Right renal pelvis (tissue), 4 donors: Measurements from ENCODE around the gene CLCN7. TPM values are rescaled to one million over a fixed set of nuclear protein-coding genes. Genes with fewer than 3 reads are reported as not detected.

Source experiments
- DNase-seq, 4 donors: peaks; one replicate each; pipeline ENCODE4 v3.0.0-alpha.2; 2013; ENCODE audit warnings: low read depth in 4 of 4, low spot score in 3 of 4, missing footprints in 1 of 4
- polyA plus RNA-seq, 4 donors: library from polyadenylated mRNA; unstranded; fragments of 120-200 nt; gene quantifications; one replicate each; pipeline ENCODE4 v1.2.1, GENCODE V29; 2013; ENCODE audit not compliant: insufficient read length in 4 of 4

The CLCN7 gene
- polyA plus RNA-seq, 4 donors, result 43.4 to 62.1 (median 48.6) TPM

GRCh38 chr16:1502092-1503004 lies 27.5 kb upstream of the CLCN7 start:
- DNase-seq, result no peak

GRCh38 chr16:1501630-1502029 lies 26.8 kb upstream of the CLCN7 start:
- no peak for DNase-seq

- DNase-seq, result no peak
Measured at GRCh38 chr16:1500465-1501150, 25.8 kb upstream of the CLCN7 start.

GRCh38 chr16:1499756-1500464 lies 25.1 kb upstream of the CLCN7 start:
- no peak for DNase-seq

GRCh38 chr16:1498899-1499676 lies 24.3 kb upstream of the CLCN7 start:
- no peak for DNase-seq

GRCh38 chr16:1497014-1497598 lies 22.3 kb upstream of the CLCN7 start:
- no peak for DNase-seq

GRCh38 chr16:1496464-1496863 lies 21.6 kb upstream of the CLCN7 start:
- no peak for DNase-seq

GRCh38 chr16:1495889-1496262 lies 21.0 kb upstream of the CLCN7 start:
- no peak for DNase-seq

GRCh38 chr16:1495211-1495888 lies 20.5 kb upstream of the CLCN7 start:
- no peak for DNase-seq

GRCh38 chr16:1494711-1495110 lies 19.9 kb upstream of the CLCN7 start:
- DNase-seq, result no peak

GRCh38 chr16:1494129-1494640 lies 19.4 kb upstream of the CLCN7 start:
- DNase-seq, result no peak

GRCh38 chr16:1493746-1494094 lies 18.9 kb upstream of the CLCN7 start:
- no peak for DNase-seq

GRCh38 chr16:1492923-1493745 lies 18.3 kb upstream of the CLCN7 start, which contains the start of gene TELO2:
Gene TELO2, plus strand, starts transcription at chr16:1493360. Its CDS starts 922 bp downstream, at chr16:1494282.
- peak; percentile 58 to 78 (median 67) for DNase-seq

GRCh38 chr16:1492082-1492922 lies 17.5 kb upstream of the CLCN7 start:
- no peak for DNase-seq

- no peak for DNase-seq
Measured at GRCh38 chr16:1491327-1491726, 16.5 kb upstream of the CLCN7 start.

- no peak for DNase-seq
Measured at GRCh38 chr16:1489077-1489476, 14.2 kb upstream of the CLCN7 start.

- DNase-seq, result no peak
Measured at GRCh38 chr16:1488619-1489018, 13.8 kb upstream of the CLCN7 start, which contains the start of gene PTX4. Gene PTX4, minus strand, starts transcription at chr16:1488944. Its CDS starts 35 bp downstream, at chr16:1488909.
